Skin of body (tissue), 2 donors: ENCODE measurements around the gene AGL. TPM values are rescaled to one million over a fixed set of nuclear protein-coding genes. Genes with fewer than 3 reads are reported as not detected.
A peak's percentile ranks its signal among the peaks of the same experiment; 100 is the strongest.
"Not testable (repeated sequence)": the region's sequence is repeated elsewhere in the genome, so short reads cannot be mapped to it uniquely, and the experiment has no call there.

Experiments used
- DNase-seq: peaks from one replicate; lab custom pipeline; 2025; lab: John Stamatoyannopoulos, UW
- total RNA-seq: library from RNA; depleted of rRNA; stranded (reverse); fragments of >200 nt; gene quantifications from one replicate; pipeline ENCODE4 v1.2.3, GENCODE V29; 2014

Gene AGL
- 41.4 TPM for total RNA-seq

DNA sequence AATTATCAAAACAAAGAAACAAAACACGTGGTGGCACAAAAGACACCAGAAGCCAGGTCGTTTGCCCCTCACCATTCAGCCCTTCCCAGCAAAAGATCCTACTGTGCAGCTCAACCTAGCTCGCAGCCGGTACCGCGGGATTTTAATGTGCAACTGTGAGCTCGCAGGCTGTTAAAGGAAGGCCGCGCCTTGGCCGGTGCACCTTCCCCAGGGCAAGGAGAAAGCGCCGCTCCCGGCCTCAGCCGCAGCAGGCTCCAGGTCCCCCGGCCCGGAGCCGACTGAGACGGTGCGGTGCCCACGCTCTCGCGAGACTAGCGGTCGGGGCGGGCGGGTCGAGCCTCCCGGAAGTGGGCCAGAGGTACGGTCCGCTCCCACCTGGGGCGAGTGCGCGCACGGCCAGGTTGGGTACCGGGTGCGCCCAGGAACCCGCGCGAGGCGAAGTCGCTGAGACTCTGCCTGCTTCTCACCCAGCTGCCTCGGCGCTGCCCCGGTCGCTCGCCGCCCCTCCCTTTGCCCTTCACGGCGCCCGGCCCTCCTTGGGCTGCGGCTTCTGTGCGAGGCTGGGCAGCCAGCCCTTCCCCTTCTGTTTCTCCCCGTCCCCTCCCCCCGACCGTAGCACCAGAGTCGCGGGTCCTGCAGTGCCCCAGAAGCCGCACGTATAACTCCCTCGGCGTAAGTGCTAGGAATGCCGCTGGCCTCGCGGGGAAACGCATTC is at the start of gene AGL:
Gene AGL, plus strand, starts transcription at position 618 of the 715 bp plus-strand sequence. CDS start 682 bp downstream, outside the sequence.
- peak; percentile 59 for DNase-seq

DNA sequence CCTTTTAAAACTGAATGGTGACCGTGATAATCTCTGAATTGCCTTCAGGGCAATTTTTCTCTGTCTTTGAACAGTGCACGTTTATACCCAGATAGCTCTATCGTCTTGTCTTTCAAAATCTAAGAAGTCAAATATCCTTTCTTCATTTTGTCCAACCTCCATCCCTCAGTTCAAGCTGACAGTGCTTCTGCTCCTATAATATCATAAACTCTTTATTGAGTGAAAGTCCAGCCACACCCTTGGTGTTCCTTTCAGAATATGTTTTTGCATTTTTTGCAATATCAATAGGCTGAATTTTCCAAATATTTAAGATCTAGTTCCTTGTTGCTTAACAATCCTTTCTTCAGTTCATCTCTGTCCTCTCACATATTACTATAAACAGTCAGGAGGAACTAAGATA is 48.6 kb upstream of the AGL start:
- DNase-seq: no peak

DNA sequence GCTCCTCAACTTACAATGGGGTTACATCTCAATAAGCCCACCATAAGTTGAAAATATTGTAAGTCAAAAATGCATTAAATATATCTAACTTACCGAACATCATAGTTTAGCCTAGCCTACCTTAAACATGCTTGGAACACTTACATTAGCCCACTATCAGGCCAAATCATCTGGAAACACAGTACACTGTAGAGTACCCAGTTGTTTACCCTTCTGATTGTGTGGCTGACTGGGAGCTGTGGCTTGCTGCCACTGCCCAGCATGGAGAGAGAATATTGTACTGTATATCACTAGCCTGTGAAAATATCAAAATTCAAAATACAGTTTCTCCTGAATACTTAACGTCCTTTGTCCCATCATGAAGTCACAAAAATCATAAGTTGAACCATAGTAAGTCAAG is 43.3 kb upstream of the AGL start:
- DNase-seq: no peak

GRCh38 chr1:99808391-99809115 is 41.6 kb upstream of the AGL start:
- DNase-seq: peak; percentile 85

DNA sequence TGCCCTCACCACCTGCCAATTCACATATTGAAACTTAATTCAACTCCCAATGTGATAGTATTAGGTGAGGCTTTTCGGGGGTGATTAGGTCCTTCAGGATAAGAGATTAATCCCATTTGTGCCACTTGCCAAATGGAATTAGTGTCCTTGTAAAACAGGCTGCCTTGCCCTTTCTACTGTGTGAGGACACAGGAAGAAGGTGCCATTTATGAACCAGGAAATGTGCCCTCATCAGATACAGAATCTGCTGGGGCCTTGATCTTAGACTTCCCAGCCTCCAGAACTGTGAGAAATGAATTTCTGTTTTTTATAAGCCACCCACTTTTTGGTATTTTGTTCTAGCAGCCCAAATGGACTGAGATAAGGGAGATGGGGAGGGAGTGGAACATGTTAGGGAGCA is 39.1 kb upstream of the AGL start:
- DNase-seq: no peak

- no peak for DNase-seq
Observed at GRCh38 chr1:99811747-99812146, 38.4 kb upstream of the AGL start.

- DNase-seq: no peak
Observed at GRCh38 chr1:99814373-99814900, 35.7 kb upstream of the AGL start.

DNA sequence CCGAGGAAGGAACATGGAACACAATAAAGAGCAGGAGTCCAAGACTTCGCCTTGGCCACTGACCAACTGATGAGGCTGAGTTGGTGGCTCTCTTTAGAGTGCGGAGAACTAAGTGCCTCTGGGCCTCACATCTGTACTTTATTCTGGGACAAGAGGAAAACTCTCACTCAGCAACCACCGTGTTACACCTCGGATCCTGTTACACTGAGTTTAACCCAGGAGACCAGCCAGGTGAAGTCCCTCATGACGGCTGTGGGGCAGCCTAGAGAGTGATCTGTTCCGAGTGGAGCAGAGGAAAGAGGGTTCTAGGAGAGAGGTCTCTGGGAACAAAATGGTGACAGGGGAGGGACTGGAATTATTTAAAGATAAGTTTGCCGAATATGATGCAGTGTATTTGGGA is 33.5 kb upstream of the AGL start:
- no peak for DNase-seq

GRCh38 chr1:99818063-99818699 is 32.0 kb upstream of the AGL start:
- DNase-seq: no peak

- DNase-seq: no peak
Observed at GRCh38 chr1:99820546-99820945, 29.6 kb upstream of the AGL start.

DNA sequence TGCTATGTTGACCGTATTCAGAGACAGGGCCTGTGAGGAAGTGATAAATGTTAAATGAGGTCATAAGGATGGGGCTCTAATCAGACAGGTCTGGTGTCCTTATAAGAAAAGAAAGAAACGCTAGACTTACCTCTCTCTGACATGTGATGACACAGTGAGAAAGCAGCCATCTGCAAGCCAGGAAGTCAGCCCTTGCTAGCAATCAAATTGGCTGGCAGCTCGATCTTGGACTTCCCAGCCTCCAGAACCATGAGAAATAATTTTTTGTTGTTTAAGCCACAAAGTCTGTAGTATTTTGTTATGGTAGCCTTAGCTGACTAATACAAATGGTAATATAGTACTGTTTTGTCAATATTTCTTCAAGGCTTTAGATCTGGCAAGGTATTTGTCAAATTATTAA is 25.1 kb upstream of the AGL start:
- DNase-seq: no peak

- DNase-seq: no peak
Observed at GRCh38 chr1:99825702-99826101, 24.5 kb upstream of the AGL start.

DNA sequence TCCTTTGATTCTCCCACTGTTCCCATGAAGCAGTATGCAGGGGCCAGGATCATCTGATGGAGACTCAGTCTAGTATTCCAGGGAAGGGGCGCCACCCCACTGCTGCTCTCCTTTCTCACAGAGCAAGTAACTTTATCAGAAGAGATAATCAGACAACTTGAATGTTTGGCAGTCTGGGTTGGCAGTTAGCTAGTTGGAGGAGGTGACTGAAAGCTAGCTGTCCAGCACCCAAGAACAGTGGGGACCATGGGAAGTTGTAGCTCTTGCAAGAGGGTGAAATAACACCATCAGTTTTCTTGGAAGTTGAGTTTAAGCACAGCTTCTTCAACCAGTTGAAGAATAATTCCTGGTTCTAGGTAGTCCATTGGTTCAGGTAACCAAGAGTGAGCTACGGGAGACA is 22.2 kb upstream of the AGL start:
- no peak for DNase-seq

- no peak for DNase-seq
Observed at GRCh38 chr1:99829269-99829668, 20.9 kb upstream of the AGL start.

DNA sequence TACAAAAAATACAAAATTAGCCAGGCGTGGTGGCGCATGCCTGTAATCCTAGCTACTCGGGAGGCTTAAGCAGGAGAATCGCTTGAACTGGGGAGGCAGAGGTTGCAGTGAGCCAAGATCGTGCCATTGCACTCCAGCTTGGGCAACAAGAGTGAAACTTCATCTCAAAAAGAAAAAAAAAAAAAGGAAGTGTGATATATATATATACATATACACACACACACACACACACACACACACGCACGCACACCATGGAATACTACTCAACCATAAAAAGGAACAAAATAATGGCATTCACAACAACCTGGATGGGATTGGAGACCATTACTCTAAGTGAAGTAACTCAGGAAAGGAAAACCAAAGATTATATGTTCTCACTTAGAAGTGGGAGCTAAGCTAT is 16.2 kb upstream of the AGL start:
- DNase-seq: not testable (repeated sequence)

DNA sequence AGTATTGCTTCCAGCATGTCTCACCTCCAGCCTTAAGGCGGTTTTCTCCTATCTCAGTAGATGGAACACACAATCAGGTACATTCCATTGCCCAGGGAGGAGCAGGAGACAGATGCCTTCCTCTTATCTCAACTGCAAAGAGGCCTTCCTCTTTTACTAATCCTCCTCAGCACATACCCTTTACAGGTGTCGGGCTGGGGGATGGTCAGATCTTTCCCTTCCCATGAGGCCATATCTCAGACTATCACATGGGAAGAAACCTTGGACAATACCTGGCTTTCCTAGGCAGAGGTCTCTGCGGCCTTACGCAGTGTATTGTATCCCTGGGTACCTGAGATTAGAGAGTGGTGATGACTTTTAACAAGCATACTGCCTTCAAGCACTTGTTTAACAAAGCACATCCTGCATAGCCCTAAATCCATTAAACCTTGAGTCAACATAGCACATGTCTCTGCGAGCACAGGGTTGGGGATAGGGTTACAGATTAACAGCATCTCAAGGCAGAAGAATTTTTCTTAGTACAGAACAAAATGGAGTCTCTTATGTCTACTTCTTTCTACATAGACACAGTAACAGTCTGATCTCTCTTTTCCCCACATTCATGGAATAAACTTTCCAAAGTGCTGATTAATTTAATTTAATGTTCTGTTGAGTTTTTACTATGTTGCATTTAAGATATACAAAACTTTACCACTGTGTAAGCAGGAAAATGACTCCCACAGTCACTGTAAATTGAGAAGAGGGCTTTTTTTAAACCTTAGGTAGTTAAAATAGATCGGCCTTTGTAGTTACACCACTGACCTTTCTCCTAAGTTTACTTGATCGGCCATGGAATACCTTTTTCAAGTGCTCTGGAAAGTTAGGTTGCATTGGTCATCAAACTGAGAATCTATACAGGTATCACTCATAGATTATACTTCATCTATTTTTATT is 13.7 kb upstream of the AGL start:
- not testable (repeated sequence) for DNase-seq

- not testable (repeated sequence) for DNase-seq
Observed at GRCh38 chr1:99840353-99840752, 9.8 kb upstream of the AGL start.

DNA sequence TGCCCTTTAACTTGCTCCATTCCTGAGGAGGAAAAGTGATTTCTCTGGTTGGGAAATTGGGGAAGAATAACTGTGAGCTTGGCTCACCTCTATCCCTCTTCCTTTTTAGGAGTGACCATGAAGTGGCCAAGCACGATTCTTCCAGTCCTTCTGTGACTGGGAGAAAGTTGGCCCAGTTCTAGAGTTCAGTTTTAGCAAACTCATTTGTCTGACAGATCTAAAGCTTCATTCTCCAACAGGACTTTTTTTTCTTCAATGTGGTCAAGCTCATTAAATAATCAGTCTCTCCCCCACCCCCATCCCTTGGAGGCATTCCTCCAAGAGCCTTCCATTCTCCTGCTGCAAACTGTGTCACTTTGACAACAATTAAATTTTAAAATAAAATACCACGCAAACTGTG is 6.4 kb upstream of the AGL start:
- no peak for DNase-seq

GRCh38 chr1:99845201-99845600 is 5.0 kb upstream of the AGL start:
- not testable (repeated sequence) for DNase-seq

DNA sequence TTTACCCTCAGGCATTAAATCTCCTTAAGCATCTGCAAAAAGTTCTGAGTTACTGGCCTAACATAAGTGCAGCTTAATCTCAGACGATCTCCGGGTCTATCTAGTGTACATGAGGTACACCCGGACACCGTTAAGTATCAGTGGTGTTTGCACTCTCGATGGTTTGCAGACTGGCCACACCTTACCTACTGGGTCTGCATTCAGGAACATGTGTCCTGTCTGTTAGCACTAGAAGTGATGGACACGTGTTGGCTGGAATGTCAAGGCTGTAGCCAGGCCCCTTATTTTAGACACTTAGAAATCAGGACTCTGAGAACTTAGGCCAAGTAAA is 783 bp upstream of the AGL start:
- no peak for DNase-seq
